HG03108 (cell line): ENCODE results near the gene ANP32E.

Experiments used
- ATAC-seq: cut with Tn5 transposase; IDR thresholded peaks from one replicate; pipeline ENCODE4 v1.9.1; 2021; ENCODE audit warnings: moderate library complexity; ENCODE audit not compliant: unreplicated experiment

Gene ANP32E

DNA sequence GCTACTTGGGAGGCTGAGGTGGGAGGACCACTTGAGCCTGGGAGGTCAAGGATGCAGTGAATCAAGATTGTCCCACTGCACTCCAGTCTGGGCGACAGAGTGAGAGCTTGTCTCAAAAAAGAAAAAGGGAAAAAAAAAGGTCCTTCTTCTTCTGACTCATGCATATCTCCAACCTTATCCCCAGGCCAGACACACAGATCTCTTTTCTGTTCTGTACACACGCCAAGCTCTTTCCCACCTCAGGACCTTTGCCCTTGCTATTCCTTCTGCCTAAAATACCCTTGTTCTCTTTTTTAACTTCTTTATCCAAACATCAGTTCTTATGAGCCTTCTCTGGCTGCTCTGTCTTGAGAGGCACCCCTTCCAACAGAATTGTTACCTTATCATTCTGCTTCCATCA, 64.1 kb downstream of the ANP32E start:
- ATAC-seq, result no peak

DNA sequence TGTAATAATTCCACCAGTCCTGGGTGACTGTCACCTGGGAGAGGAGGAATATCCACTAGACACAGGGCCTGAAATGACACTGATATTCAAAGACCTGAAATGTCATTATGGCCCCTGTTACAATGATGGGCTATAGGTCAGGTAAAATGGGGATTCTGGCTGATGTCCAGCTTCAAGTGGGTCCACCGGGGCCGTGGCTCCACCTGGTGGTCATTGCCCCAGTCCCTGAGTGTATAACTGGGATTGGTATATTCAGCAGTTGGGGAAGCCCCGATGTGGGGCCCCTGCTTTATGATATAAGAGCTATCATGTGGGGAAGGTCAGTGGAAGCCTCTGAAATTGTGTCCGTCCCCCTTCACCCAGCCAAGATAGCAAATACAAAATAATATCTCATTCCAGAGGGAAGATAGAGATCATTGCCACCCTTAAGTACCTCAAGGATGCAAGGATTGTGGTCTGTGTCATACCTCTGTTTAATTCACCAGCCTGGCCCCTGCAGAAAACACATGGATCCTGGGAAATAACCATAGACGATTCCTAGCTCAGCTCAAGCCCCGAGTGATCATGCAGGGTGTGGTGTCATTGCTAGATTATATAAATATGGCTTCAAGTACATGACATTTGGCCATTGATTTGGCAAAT, 66.8 kb downstream of the ANP32E start:
- ATAC-seq, result no peak
